GM18517 (cell line): ENCODE results near the gene CFAP46.

Source experiments
- ATAC-seq: cut with Tn5 transposase; IDR thresholded peaks from one replicate; pipeline ENCODE4 v1.9.1; 2021; ENCODE audit warnings: mild to moderate bottlenecking, moderate library complexity; ENCODE audit not compliant: unreplicated experiment

The CFAP46 gene

GRCh38 chr10:132885451-132886210 lies 56.7 kb downstream of the CFAP46 start:
- no peak for ATAC-seq

GRCh38 chr10:132884691-132885271 lies 57.6 kb downstream of the CFAP46 start:
- no peak for ATAC-seq

DNA sequence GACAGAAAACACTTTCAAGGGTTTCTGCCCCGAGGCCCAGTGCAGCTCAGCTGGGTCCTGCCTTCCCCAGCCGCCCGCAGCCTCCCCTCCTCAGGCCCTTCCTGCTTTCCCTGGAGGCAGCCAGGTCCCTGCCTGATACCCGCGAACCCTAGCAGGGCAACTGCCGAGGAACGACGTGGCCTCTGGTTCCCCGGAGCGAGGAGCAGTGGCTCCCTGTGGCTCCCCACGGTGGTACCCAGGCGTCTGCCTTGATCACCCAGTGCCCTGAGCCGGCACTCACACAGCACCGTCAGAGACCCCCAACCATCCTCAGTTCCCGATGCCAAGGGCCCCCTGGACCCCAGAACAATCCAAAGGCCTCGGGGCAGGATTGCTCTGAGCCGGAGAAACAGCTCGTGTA lies 58.3 kb downstream of the CFAP46 start:
- no peak for ATAC-seq

- ATAC-seq = no peak
Measured at GRCh38 chr10:132883391-132883881, 58.9 kb downstream of the CFAP46 start.

DNA sequence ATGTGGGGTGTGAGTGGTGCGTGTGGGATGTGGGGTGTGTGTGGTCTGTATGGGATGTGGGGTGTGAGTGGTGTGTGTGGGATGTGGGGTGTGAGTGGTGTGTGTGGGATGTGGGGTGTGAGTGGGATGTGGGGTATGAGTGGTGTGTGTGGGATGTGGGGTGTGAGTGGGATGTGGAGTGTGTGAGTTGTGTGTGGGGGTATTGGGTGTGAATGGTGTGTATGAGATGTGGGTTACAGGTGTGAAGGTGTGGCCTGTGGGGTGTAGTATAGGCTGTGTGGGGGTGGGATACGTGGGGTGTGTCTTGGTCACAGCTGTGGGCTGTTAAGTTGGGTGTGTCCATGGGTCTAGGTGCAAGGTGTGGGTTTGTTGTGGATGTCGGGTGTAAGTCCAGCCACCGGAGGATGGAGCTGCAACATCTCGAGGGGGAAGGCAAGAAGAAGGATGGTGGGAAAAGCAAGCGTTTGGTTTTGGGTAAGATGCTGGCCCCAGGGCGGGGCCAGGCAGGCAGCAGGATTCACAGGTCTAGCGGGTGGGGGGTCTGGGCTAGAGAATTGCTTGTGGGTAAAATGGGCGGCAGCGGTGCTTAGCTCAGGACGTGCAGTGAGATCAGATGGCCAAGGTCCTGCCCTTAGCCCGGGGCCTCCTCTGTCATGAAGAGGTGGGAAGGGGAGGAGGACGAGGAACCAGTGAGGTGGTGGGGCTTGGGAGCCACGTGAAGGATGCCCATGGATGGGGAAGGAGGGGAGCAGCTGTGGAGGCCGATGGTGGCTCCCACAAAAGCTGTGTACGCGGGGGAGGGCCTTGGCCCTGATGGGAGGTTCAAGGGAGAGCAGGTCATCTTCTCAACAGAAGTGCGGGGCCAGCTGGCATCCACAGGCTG lies 60.1 kb downstream of the CFAP46 start:
- ATAC-seq = no peak

DNA sequence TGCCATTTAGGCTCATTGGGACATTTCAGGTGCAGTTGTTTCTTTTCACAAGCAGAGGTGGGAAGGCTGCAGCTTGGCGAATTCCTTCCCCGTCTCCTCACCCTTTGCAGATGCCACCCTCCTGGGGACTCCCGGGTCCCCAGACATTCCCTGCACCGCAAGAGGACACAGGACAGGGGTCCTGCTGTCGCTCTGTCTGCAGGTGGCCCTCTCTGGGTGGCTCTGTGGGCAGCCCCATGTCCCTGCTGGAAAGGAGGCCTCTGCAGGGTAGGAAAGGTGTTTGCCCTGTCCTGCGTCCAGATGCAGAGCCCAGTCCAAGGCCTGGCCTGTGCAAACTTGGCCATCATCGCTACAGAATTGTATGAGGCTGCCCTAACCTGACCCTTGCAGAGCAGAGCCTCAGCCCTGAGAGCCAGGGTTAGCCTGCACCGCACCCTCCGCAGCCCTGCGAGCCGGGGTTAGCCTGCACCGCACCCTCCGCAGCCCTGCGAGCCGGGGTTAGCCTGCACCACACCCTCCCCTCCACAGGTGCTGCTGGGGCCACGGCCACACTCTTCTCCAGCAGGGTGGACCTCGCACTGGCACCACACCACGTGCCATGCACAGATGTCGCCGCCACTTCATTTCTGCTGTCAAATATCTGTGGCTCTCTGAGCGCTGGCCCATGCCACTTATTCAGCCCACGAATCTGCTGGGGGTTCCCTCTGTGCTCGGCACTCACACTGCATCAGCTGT lies 61.0 kb downstream of the CFAP46 start:
- no peak for ATAC-seq

GRCh38 chr10:132880128-132880981 lies 62.0 kb downstream of the CFAP46 start:
- ATAC-seq = no peak

- ATAC-seq = no peak
Measured at GRCh38 chr10:132879408-132880127, 62.8 kb downstream of the CFAP46 start.

- ATAC-seq = no peak
Measured at GRCh38 chr10:132878730-132879407, 63.5 kb downstream of the CFAP46 start.

DNA sequence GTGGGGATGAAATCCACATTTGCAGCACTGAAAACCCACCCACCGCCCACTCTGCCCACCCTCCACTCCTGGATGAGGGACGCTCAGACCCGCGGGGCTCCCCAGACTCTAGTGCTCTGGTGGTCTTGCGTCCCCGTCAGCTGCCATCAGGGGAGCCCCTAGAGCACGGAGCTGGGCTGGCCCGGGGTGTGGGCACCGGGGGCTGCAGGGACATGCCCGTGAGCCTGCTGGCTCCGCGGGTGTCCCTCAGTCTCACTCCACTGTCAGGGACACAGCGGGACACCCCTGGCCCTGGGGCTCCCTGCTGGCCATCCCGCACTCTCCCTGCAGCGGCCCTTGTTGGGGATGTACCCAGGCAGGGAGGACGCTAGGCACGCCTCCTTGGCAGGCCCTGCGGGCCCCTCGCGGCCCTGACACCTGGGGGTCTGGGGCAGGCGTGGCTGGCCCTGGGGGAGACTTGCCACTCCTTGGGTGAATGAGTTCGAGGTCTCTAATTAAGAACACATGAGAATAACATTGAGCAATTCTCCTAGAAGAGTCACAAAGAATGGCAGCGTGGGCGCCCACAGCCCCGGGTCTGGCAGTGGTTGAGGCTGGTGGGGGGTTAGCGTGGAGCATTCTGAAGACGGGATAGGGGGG lies 64.2 kb downstream of the CFAP46 start:
- no peak for ATAC-seq

DNA sequence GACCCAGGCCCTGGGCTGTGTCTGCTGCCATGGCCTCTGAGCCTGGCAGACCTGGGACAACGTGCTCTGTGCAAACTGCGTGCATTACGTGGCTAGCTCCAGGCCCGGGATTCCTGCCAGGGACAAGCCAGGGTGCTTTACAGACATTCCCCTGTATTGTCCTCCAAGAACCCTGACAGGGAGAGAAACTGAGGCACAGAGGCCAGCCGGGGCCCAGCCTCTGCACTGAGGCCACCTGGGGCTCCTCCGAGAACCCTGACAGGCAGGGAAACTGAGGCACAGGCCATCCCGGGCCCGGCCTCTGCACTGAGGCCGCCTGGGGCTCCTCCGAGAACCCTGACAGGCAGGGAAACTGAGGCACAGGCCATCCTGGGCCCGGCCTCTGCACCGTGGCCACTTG lies 64.9 kb downstream of the CFAP46 start:
- ATAC-seq = no peak

GRCh38 chr10:132876993-132877431 lies 65.4 kb downstream of the CFAP46 start:
- no peak for ATAC-seq

DNA sequence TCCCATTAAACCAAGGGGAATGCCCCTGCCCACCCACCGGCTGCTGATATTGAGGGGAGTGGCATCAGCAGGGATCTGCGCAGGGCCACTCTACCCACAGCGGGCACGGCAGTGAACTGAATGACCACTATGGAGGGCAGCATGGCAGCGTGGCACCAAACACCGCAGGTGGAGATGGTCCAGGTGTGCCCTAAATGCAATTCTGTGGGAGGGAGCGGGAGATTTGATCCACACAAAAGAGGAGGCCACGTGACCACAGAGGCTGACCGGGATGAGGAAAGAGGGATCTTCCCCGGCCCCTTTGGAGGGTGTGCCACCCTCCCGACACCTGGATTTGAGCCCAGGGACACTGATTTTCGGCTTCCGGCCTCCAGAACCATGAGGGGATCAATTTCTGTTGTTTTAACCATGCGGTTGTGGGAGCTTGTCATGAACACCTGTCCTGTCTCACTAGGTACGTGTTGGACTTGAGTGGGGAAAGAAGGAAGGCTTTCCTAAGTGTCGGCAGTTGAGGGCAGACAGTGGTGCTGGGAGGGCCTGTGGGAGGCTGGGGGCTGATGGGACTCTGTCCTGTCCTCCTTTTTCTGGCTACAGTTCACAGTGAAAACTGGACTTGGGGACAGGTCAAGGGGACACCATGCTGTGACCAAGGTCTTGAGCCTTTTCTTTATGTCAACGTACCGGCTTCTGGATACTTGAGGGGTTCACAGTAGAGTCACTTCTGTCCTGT lies 66.1 kb downstream of the CFAP46 start:
- ATAC-seq = no peak

DNA sequence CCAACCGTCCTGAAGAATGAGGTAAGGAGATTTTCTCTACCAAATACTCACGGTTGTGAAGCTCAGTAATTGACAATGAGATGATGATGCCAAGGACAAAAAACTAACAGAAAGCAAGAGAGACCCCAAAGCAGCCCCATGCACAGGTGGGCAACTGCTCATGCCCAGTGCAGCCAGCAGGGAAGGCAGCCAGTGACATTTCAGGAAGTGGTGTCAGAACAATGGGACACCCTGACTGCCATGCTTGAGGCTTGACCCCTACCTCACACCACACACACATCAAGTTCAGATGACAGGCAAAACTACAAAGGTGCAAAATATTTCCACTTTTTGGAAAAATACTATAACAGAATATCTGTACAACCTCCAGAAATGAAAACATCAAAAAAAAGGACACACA lies 66.9 kb downstream of the CFAP46 start:
- no peak for ATAC-seq

GRCh38 chr10:132873395-132873794 lies 69.0 kb downstream of the CFAP46 start:
- no peak for ATAC-seq

GRCh38 chr10:132872658-132873057 lies 69.7 kb downstream of the CFAP46 start:
- no peak for ATAC-seq

GRCh38 chr10:132870426-132870825 lies 71.9 kb downstream of the CFAP46 start:
- no peak for ATAC-seq

DNA sequence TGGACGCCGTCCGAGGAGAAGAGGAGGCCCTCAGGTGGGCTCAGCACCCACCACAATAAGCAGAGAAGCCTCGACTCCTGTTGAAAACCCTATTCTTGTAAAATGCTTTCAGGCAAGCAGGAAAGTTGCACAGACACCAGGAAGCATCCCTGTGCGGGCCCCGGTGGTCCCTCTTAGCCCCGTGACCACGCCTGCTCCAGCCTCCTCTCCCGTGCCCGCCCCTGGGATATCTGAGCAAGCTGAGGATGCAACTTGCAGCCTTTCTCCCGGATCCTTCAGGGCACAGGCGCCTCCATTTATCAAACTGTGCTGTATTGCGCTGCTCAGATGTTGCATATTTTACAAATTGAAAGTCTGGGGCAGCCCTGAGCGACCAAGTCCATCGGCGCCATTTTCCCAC lies 72.7 kb downstream of the CFAP46 start:
- ATAC-seq = no peak
